ENCODE data around the gene VEGFA. TPM values are rescaled to one million over a fixed set of nuclear protein-coding genes. Genes with fewer than 3 reads are reported as not detected.
A peak's percentile ranks its signal among the peaks of the same experiment; 100 is the strongest.

VEGFA gene
- total RNA-seq, 1 experiment from 2014 or later = 174 TPM

DNA sequence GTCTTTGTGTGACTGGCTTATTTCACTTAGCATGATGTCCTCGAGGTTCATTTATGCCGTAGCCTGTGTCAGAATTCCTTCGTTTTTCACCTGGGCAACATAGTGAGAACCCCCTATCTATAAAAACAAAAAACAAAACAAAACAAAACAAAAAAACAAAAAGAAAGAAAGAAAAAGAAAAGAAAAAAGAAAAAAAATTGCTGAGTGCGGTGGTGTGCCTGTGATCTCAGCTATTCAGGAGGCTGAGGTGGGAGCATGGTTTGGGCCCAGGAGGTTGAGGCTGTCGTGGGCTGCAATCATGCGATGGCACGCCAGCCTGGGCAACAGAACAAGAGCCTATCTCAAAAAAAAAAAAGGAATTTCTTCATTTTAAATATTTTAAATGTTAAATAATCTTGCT lies 38.4 kb downstream of the VEGFA start:
- Mint-ChIP-seq H3K36me3 (ENCODE audit: insufficient read depth, unreplicated experiment) (no peaks in the 10 kb centered on the region), H3K4me1 (ENCODE audit: low read depth, unreplicated experiment) (peaks cover 66% of the 10 kb centered on the region), H3K4me3 (ENCODE audit: unreplicated experiment) (no peak overlapping the region), H3K27ac (ENCODE audit: unreplicated experiment) (peak overlapping the region; percentile 93), H3K27me3 (ENCODE audit: insufficient read depth, unreplicated experiment) (no peaks in the 10 kb centered on the region), H3K9me3 (ENCODE audit: unreplicated experiment) (no peaks in the 10 kb centered on the region)
- no peak for DNase-seq
- BruUV-seq (replicated peaks) = no TSS peak
- TF ChIP-seq, protein P1, sequence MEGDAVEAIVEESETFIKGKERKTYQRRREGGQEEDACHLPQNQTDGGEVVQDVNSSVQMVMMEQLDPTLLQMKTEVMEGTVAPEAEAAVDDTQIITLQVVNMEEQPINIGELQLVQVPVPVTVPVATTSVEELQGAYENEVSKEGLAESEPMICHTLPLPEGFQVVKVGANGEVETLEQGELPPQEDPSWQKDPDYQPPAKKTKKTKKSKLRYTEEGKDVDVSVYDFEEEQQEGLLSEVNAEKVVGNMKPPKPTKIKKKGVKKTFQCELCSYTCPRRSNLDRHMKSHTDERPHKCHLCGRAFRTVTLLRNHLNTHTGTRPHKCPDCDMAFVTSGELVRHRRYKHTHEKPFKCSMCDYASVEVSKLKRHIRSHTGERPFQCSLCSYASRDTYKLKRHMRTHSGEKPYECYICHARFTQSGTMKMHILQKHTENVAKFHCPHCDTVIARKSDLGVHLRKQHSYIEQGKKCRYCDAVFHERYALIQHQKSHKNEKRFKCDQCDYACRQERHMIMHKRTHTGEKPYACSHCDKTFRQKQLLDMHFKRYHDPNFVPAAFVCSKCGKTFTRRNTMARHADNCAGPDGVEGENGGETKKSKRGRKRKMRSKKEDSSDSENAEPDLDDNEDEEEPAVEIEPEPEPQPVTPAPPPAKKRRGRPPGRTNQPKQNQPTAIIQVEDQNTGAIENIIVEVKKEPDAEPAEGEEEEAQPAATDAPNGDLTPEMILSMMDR (IDR thresholded peaks at IDR 0.05; ENCODE audit: insufficient read depth in 1 of 2, low read depth in 1 of 2, low read length in 1 of 2, severe bottlenecking in 1 of 2, unreplicated experiment in 1 of 2) = no peak
- POLR2A ChIA-PET = interaction anchor here (1.3 kb wide), 1 partner anchor 38 kb away, joined by 8 read pairs; the partner anchor contains the start of gene VEGFA
- Histone ChIP-seq H3K4me3 (ENCODE audit: low read depth, low read length) (no peak overlapping the region), H3K4me1 (peaks cover 78% of the 10 kb centered on the region), H3K36me3 (ENCODE audit: control insufficient read depth, insufficient read depth, low read length) (no peaks in the 10 kb centered on the region), H3K27me3 (replicated peaks; ENCODE audit: control insufficient read depth, insufficient read depth, low read length) (no peaks in the 10 kb centered on the region), H3K9me3 (no peaks in the 10 kb centered on the region)
- intact Hi-C loops (cut with micrococcal nuclease; ENCODE audit: unreplicated experiment) = no loop called here
- CTCF ChIA-PET = interaction anchor here (1.8 kb wide), 1 partner anchor 9 kb away, joined by 3 read pairs; no protein-coding TSS in a partner anchor

DNA sequence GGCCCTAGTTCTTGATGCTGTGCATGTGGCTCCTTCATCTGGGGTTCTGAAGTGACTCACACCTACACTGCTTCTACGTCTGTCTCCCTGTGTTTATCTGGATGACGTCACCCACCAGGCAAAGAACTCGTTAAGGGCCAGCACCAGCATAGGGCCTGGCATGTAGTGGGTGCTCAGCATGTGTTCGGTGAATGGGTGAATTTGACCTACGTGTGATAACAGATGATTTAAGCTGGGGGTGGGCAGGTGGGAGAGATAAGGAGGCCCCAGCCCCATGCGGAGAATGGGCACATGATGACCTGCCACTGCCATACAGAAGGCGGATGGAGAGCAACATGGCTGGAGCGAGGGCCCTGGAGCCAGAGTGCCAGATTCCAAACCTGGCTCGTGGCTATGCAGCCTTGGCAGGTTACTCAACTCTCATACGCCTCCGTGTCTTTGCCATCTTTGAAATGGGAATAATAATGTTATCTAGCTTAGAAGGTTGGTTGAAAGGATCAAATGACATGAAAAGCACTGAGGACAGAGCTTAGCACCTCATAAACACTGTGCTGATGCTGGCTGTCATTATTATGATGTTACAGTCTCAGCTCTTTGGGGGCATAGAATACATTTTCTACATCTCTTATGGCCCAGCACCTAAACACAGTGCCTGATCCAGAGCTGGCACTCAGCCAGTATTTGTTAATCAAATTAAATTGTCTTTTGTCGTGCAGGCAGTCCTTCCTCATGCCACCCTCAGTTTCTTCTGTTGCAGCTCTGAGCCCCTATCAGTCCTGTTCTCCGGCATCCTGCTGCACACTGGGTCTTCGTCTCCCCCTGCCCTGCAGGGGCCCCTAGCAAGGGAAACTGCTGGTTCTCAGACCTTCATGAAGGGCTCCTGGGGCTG lies 39.6 kb downstream of the VEGFA start:
- DNase-seq = no peak
- H3K9me3 Mint-ChIP-seq (ENCODE audit: unreplicated experiment) = no peaks in the 10 kb centered on the region
- peaks cover 79% of the 10 kb centered on the region for H3K4me1 ChIP-seq
- no peaks in the 10 kb centered on the region for H3K27me3 ChIP-seq (replicated peaks; ENCODE audit: control insufficient read depth, insufficient read depth, low read length)
- no TSS peak for BruUV-seq (replicated peaks)
- no peaks in the 10 kb centered on the region for H3K9me3 ChIP-seq
- TF ChIP-seq, protein P1 (IDR thresholded peaks at IDR 0.05; ENCODE audit: insufficient read depth in 1 of 2, low read depth in 1 of 2, low read length in 1 of 2, severe bottlenecking in 1 of 2, unreplicated experiment in 1 of 2) = no peak
- H3K4me3 ChIP-seq (ENCODE audit: low read depth, low read length) = no peak overlapping the region
- no peaks in the 10 kb centered on the region for H3K36me3 ChIP-seq (ENCODE audit: control insufficient read depth, insufficient read depth, low read length)
- ChIA-PET POLR2A (no interaction called here), CTCF (no interaction called here)
- intact Hi-C loops (cut with micrococcal nuclease; ENCODE audit: unreplicated experiment) = no loop called here
- H3K36me3 Mint-ChIP-seq (ENCODE audit: insufficient read depth, unreplicated experiment) = no peaks in the 10 kb centered on the region
- no peaks in the 10 kb centered on the region for H3K27me3 Mint-ChIP-seq (ENCODE audit: insufficient read depth, unreplicated experiment)
- no peak overlapping the region for H3K27ac Mint-ChIP-seq (ENCODE audit: unreplicated experiment)
- H3K4me1 Mint-ChIP-seq (ENCODE audit: low read depth, unreplicated experiment) = peaks cover 66% of the 10 kb centered on the region
- H3K4me3 Mint-ChIP-seq (ENCODE audit: unreplicated experiment) = no peak overlapping the region

DNA sequence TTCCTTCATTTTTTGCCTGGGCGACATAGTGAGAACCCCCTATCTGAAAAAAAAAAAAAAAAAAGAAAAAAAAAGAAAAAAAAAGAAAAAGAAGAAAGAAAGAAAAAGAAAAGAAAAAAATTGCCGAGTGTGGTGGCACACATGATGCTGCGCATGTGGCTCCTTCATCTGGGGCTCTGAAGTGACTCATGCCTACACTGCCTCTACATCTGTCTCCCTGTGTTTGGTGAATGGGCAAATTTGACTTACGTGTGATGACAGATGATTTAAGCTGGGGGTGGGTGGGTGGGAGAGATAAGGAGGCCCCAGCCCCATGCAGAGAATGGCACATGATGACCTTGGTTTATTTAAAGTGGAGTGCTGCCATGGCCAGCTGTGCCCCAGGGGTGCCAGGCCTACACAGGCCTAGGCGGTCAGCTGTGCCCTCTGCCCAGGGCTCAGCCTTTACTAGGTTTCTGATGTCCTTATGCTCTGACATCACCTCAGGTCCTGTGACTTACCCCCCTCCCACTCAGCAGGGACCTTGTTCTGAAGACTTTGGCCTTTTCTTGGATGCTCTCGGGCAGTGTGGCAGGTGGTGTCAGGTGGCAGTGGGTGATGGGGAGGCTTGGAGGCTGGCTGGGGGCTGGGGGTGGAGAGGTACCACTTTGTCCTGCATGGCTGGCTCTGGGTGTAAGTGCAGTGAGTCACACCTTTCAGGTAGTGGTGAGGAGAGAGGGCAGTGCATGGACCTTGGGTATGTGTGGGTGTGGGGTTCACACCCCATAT lies 41.1 kb downstream of the VEGFA start:
- TF ChIP-seq, protein P1 (IDR thresholded peaks at IDR 0.05; ENCODE audit: insufficient read depth in 1 of 2, low read depth in 1 of 2, low read length in 1 of 2, severe bottlenecking in 1 of 2, unreplicated experiment in 1 of 2) = no peak
- H3K9me3 Mint-ChIP-seq (ENCODE audit: unreplicated experiment) = no peaks in the 10 kb centered on the region
- intact Hi-C loops (cut with micrococcal nuclease; ENCODE audit: unreplicated experiment) = no loop called here
- H3K36me3 ChIP-seq (ENCODE audit: control insufficient read depth, insufficient read depth, low read length) = no peaks in the 10 kb centered on the region
- H3K27me3 Mint-ChIP-seq (ENCODE audit: insufficient read depth, unreplicated experiment) = no peaks in the 10 kb centered on the region
- peak overlapping the region; percentile 74 for H3K27ac Mint-ChIP-seq (ENCODE audit: unreplicated experiment)
- DNase-seq = no peak
- BruUV-seq (replicated peaks) = no TSS peak
- no peak overlapping the region for H3K4me3 Mint-ChIP-seq (ENCODE audit: unreplicated experiment)
- no peaks in the 10 kb centered on the region for H3K9me3 ChIP-seq
- H3K27me3 ChIP-seq (replicated peaks; ENCODE audit: control insufficient read depth, insufficient read depth, low read length) = no peaks in the 10 kb centered on the region
- ChIA-PET POLR2A (no interaction called here), CTCF (interaction anchor here (0.6 kb wide), 1 partner anchor 77 kb away, joined by 3 read pairs; no protein-coding TSS in a partner anchor)
- H3K36me3 Mint-ChIP-seq (ENCODE audit: insufficient read depth, unreplicated experiment) = peaks cover 6% of the 10 kb centered on the region
- peaks cover 69% of the 10 kb centered on the region for H3K4me1 ChIP-seq
- no peak overlapping the region for H3K4me3 ChIP-seq (ENCODE audit: low read depth, low read length)
- H3K4me1 Mint-ChIP-seq (ENCODE audit: low read depth, unreplicated experiment) = peaks cover 65% of the 10 kb centered on the region

Measured in Caco-2 (cell line).